Keratinocyte (primary cell): Measurements from ENCODE around the gene CYB5R4.

Source experiments
- EZH2 ChIP-seq: IDR thresholded peaks from one replicate; pipeline ENCODE4 v1.6.1; 2012; ENCODE audit warnings: inconsistent platforms, mild to moderate bottlenecking, low read length, moderate library complexity
- TF ChIP-seq, protein P1 (sequence below), 3 experiments: IDR thresholded peaks in 1 of 3; conservative IDR thresholded peaks in 1 of 3; optimal IDR thresholded peaks in 1 of 3; 2 replicates in 2 of 3; 3 replicates in 1 of 3; pipeline versions ENCODE3 to v1.5.1; 2011; ENCODE audit warnings: low read length in 3 of 3, mild to moderate bottlenecking in 3 of 3, moderate library complexity in 2 of 3, control low read depth in 1 of 3, inconsistent platforms in 1 of 3; ENCODE audit not compliant: insufficient read depth in 2 of 3; ENCODE audit errors: extremely low read depth in 1 of 3

DNA sequence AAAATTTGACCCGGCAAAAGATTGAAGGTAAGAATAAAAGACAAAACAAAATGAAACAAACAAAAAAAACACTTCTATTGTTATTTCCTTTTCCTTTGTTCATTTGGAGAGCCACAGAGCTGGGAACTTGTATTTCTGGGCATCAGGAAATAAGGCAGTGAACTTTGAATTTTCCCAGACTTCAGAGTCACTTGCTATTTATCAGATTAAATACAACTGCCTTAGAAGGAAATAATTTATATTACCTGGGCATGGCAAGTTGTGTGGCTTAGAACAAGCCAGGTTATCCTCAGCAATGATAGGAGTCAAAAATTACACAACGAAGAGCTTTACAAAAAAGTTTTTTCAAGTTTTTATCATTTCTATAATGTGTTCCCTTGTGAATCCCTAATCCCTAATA lies 153.9 kb downstream of the CYB5R4 start:
- TF ChIP-seq, protein P1, sequence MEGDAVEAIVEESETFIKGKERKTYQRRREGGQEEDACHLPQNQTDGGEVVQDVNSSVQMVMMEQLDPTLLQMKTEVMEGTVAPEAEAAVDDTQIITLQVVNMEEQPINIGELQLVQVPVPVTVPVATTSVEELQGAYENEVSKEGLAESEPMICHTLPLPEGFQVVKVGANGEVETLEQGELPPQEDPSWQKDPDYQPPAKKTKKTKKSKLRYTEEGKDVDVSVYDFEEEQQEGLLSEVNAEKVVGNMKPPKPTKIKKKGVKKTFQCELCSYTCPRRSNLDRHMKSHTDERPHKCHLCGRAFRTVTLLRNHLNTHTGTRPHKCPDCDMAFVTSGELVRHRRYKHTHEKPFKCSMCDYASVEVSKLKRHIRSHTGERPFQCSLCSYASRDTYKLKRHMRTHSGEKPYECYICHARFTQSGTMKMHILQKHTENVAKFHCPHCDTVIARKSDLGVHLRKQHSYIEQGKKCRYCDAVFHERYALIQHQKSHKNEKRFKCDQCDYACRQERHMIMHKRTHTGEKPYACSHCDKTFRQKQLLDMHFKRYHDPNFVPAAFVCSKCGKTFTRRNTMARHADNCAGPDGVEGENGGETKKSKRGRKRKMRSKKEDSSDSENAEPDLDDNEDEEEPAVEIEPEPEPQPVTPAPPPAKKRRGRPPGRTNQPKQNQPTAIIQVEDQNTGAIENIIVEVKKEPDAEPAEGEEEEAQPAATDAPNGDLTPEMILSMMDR (optimal IDR thresholded peaks at IDR 0.05 in 1 of 3, IDR thresholded peaks at IDR 0.05 in 1 of 3, conservative IDR thresholded peaks at IDR 0.05 in 1 of 3; ENCODE audit: extremely low read depth in 1 of 3, insufficient read depth in 2 of 3, low read length in 3 of 3): no peak
- TF ChIP-seq EZH2: no peak
